Activated CD4-positive, alpha-beta T cell treated with anti-CD3 and anti-CD28 coated beads for 36 hours (primary cell): ENCODE results near the gene CHP2. TPM values are rescaled to one million over a fixed set of nuclear protein-coding genes. Genes with fewer than 3 reads are reported as not detected.
"Not testable (repeated sequence)": the region's sequence is repeated elsewhere in the genome, so short reads cannot be mapped to it uniquely, and the experiment has no call there.

Experiments used
- ATAC-seq: fragments of 200-7000 bp; cut with Tn5 transposase; one replicate; pipeline ENCODE4 v1.10.0; 2021; ENCODE audit warnings: mild to moderate bottlenecking, moderate library complexity
- CTCF ChIA-PET: fragments of 350-600 bp; sonication (Branson Sonifier 250); formaldehyde crosslinking; loops from one replicate; lab custom pipeline; 2021; ENCODE audit warnings: antibody characterized with exemption; lab: Charles Lee
- POLR2A ChIA-PET: fragments of 350-600 bp; sonication (Branson Sonifier 250); formaldehyde crosslinking; loops from one replicate; lab custom pipeline; 2021; ENCODE audit warnings: antibody characterized with exemption, inconsistent platforms; lab: Charles Lee
- DNase-seq: peaks from one replicate; pipeline ENCODE4 v3.0.0-alpha.2; 2020
- H3K27ac Mint-ChIP-seq: one replicate; pipeline ENCODE4 v1.8.0; 2021; ENCODE audit warnings: mixed read lengths
- H3K27me3 Mint-ChIP-seq: one replicate; pipeline ENCODE4 v1.8.0; 2021; ENCODE audit warnings: mixed read lengths
- H3K36me3 Mint-ChIP-seq: one replicate; pipeline ENCODE4 v1.8.0; 2021; ENCODE audit warnings: low read depth, mixed read lengths
- H3K4me1 Mint-ChIP-seq: one replicate; pipeline ENCODE4 v1.8.0; 2021; ENCODE audit warnings: mixed read lengths
- H3K4me3 Mint-ChIP-seq: one replicate; pipeline ENCODE4 v1.8.0; 2021; ENCODE audit warnings: mild to moderate bottlenecking, moderate library complexity, mixed read lengths
- H3K9me3 Mint-ChIP-seq: one replicate; pipeline ENCODE4 v1.8.0; 2021; ENCODE audit warnings: low read depth, mixed read lengths
- intact Hi-C, 2 experiments: fragments of 100-400 bp; cut with DNase I in 1 of 2; cut with micrococcal nuclease in 1 of 2; formaldehyde crosslinking; loops; one replicate each; pipeline versions ENCODE4 v1.14.2 to v1.15.1; 2022 to 2024; cut with DNase I, micrococcal nuclease
- total RNA-seq, 2 experiments: library from RNA; stranded (reverse); gene quantifications; one replicate each; pipeline ENCODE4 v1.2.3, GENCODE V29; 2021

The CHP2 gene
- not detected for total RNA-seq

- peaks cover 39% of the 10 kb centered on the region for H3K27me3 Mint-ChIP-seq
- no peak within 1 kb of the TSS for H3K27ac Mint-ChIP-seq
- CTCF ChIA-PET, result interaction anchor here (0.5 to 0.6 kb wide), 2 partner anchors 46 to 255 kb away, joined by 3 to 4 read pairs; no protein-coding TSS in a partner anchor
- H3K36me3 Mint-ChIP-seq, result no peaks in the 10 kb centered on the region
- no peaks in the 10 kb centered on the region for H3K4me1 Mint-ChIP-seq
- DNase-seq (peak; percentile 11), ATAC-seq (no peak)
- no peak within 1 kb of the TSS for H3K4me3 Mint-ChIP-seq
- POLR2A ChIA-PET, result no interaction called here
- H3K9me3 Mint-ChIP-seq, result no peaks in the 10 kb centered on the region
- intact Hi-C loops, result no loop called here
Observed at GRCh38 chr16:23754594-23755483, at the start of gene CHP2. Gene CHP2, plus strand, starts transcription at chr16:23755026. Its CDS starts 24 bp downstream, at chr16:23755050.

GRCh38 chr16:23705517-23705902 is 49.3 kb upstream of the CHP2 start:
- intact Hi-C loops, result no loop called here
- peaks cover 15% of the 10 kb centered on the region for H3K27me3 Mint-ChIP-seq
- no peak overlapping the region for H3K4me3 Mint-ChIP-seq
- no peak for ATAC-seq
- no peaks in the 10 kb centered on the region for H3K4me1 Mint-ChIP-seq
- H3K36me3 Mint-ChIP-seq, result no peaks in the 10 kb centered on the region
- POLR2A ChIA-PET, result no interaction called here
- H3K27ac Mint-ChIP-seq, result no peak overlapping the region
- CTCF ChIA-PET, result interaction anchor here (0.7 kb wide), 1 partner anchor 21 kb away, joined by 3 read pairs; no protein-coding TSS in a partner anchor
- H3K9me3 Mint-ChIP-seq, result peaks cover 13% of the 10 kb centered on the region
- no peak for DNase-seq

- intact Hi-C loops, result no loop called here
Observed at GRCh38 chr16:23706439-23706838, 48.4 kb upstream of the CHP2 start.

DNA sequence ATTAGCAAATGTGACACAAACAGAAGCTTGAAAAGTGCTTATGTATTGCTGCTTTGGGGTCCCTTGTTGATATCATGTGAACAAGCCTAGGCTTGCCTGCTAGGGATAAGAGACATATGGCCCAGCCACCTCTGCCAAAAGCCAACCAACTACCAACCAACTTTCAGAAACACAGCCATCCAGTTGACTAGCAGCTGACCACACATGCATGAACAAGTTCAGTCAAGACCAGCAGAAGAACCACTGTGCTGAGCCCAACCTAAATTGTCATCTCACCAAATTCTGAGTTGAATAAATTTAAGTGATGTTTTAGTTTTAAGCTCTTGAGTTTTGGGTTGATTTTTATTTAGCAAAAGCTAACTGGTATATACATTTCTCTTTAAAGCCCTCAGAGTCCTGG is 45.3 kb upstream of the CHP2 start:
- no peaks in the 10 kb centered on the region for H3K36me3 Mint-ChIP-seq
- no peak overlapping the region for H3K27ac Mint-ChIP-seq
- peaks cover 26% of the 10 kb centered on the region for H3K27me3 Mint-ChIP-seq
- intact Hi-C loops, result no loop called here
- peaks cover 10% of the 10 kb centered on the region for H3K9me3 Mint-ChIP-seq
- DNase-seq, result no peak
- ChIA-PET POLR2A (no interaction called here), CTCF (no interaction called here)
- no peak for ATAC-seq
- no peak overlapping the region for H3K4me3 Mint-ChIP-seq
- no peaks in the 10 kb centered on the region for H3K4me1 Mint-ChIP-seq

More at GRCh38 chr16:23706439-23706838, 48.4 kb upstream of the CHP2 start:
- Mint-ChIP-seq H3K27ac (no peak overlapping the region), H3K4me1 (no peaks in the 10 kb centered on the region), H3K27me3 (peaks cover 15% of the 10 kb centered on the region), H3K9me3 (peaks cover 13% of the 10 kb centered on the region), H3K36me3 (no peaks in the 10 kb centered on the region), H3K4me3 (no peak overlapping the region)
- no peak for ATAC-seq
- ChIA-PET POLR2A (no interaction called here), CTCF (interaction anchor here (0.5 kb wide), 1 partner anchor 778 kb away, joined by 3 read pairs; no protein-coding TSS in a partner anchor)
- no peak for DNase-seq

GRCh38 chr16:23710008-23710407 is 44.8 kb upstream of the CHP2 start:
- no peak overlapping the region for H3K27ac Mint-ChIP-seq
- H3K4me1 Mint-ChIP-seq, result no peaks in the 10 kb centered on the region
- ATAC-seq, result no peak
- DNase-seq, result no peak
- intact Hi-C loops, result no loop called here
- H3K4me3 Mint-ChIP-seq, result no peak overlapping the region
- H3K27me3 Mint-ChIP-seq, result peaks cover 30% of the 10 kb centered on the region
- ChIA-PET CTCF (no interaction called here), POLR2A (no interaction called here)
- peaks cover 10% of the 10 kb centered on the region for H3K9me3 Mint-ChIP-seq
- H3K36me3 Mint-ChIP-seq, result no peaks in the 10 kb centered on the region

GRCh38 chr16:23710504-23710903 is 44.3 kb upstream of the CHP2 start:
- Mint-ChIP-seq H3K4me3 (no peak overlapping the region), H3K27ac (no peak overlapping the region), H3K36me3 (no peaks in the 10 kb centered on the region), H3K9me3 (peaks cover 10% of the 10 kb centered on the region), H3K27me3 (peaks cover 28% of the 10 kb centered on the region), H3K4me1 (no peaks in the 10 kb centered on the region)
- DNase-seq, result no peak
- intact Hi-C loops, result no loop called here
- ATAC-seq, result no peak
- ChIA-PET CTCF (no interaction called here), POLR2A (no interaction called here)

DNA sequence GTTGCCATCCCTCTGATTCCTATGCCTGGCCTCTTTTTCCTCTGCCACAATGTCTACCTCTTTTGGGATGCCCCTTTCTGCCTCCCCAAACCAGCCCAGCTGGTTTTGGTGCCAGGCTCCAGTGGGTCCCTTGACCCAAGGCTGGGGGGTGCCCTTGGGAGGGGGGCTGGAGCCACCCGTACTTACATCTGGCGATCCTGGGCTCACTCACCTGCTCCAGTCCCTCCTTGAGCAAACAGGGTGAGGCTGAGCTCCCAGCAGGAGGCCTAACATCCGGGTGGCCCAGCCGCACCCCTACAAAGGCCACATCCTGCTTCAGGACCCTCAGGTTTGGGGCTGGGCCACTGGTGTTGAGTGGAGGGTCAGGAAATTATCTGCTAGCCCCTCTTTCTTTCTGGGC is 43.0 kb upstream of the CHP2 start:
- no peak overlapping the region for H3K27ac Mint-ChIP-seq
- no peak for ATAC-seq
- intact Hi-C loops, result no loop called here
- ChIA-PET CTCF (interaction anchor here (0.6 to 1.1 kb wide), 2 partner anchors 11 to 381 kb away, joined by 3 read pairs; no protein-coding TSS in a partner anchor), POLR2A (no interaction called here)
- H3K27me3 Mint-ChIP-seq, result peaks cover 28% of the 10 kb centered on the region
- DNase-seq, result no peak
- no peaks in the 10 kb centered on the region for H3K4me1 Mint-ChIP-seq
- H3K36me3 Mint-ChIP-seq, result no peaks in the 10 kb centered on the region
- H3K4me3 Mint-ChIP-seq, result no peak overlapping the region
- peaks cover 10% of the 10 kb centered on the region for H3K9me3 Mint-ChIP-seq

DNA sequence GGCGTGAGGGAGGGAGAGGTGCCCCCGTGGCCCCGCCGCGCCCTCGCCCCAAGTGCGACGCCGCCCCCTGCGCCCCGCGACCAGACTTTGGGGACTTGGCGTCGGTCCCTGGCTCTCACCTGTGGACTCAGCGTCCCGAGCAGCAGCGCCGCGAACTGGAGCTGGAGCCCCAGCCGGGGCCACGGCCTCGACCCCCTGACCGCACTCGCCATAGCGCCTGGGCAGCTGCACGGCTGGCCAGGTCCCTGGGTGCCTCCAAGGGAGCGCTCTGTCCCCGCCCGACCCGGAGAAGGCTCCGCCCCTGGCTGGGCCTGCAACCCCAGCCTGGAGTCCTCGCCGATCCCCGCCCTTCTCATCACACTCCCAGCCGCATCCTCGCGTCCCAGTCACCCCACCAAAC is 41.9 kb upstream of the CHP2 start, which contains the start of gene ERN2:
Gene ERN2 (minus strand): TSS at position 247 of the 400 bp plus-strand sequence. CDS start 35 bp downstream, at position 212.
- ChIA-PET CTCF (no interaction called here), POLR2A (no interaction called here)
- no peaks in the 10 kb centered on the region for H3K36me3 Mint-ChIP-seq
- DNase-seq (no peak), ATAC-seq (no peak)
- peaks cover 10% of the 10 kb centered on the region for H3K9me3 Mint-ChIP-seq
- H3K27me3 Mint-ChIP-seq, result peaks cover 34% of the 10 kb centered on the region
- H3K27ac Mint-ChIP-seq, result no peak within 1 kb of the TSS
- intact Hi-C loops, result no loop called here
- no peak within 1 kb of the TSS for H3K4me3 Mint-ChIP-seq
- H3K4me1 Mint-ChIP-seq, result no peaks in the 10 kb centered on the region

DNA sequence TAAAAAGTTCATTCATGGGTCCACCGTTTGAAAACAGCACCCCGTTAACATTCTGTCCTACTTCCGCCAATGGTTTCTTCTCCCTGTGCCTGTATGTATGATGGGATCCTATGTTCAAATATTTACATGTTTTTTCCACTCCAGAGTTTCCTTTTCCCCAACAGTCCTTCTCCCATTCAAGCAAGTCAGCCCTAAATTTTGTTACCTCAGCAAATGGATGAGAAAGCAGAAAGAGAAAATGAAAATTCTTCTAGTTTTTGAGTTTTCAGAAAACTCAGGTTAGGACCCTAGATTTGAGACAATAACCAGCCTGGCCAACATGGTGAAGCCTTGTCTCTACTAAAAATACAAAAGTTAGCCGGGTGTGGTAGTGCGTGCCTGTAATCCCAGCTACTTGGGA is 38.3 kb upstream of the CHP2 start:
- intact Hi-C loops, result no loop called here
- ATAC-seq (no peak), DNase-seq (no peak)
- Mint-ChIP-seq H3K36me3 (no peaks in the 10 kb centered on the region), H3K4me3 (no peak overlapping the region), H3K27ac (no peak overlapping the region), H3K4me1 (no peaks in the 10 kb centered on the region), H3K9me3 (no peaks in the 10 kb centered on the region), H3K27me3 (peaks cover 30% of the 10 kb centered on the region)
- CTCF ChIA-PET, result no interaction called here
- POLR2A ChIA-PET, result no interaction called here

GRCh38 chr16:23722613-23723240 is 32.1 kb upstream of the CHP2 start:
- H3K27me3 Mint-ChIP-seq, result peaks cover 19% of the 10 kb centered on the region
- H3K9me3 Mint-ChIP-seq, H3K4me3 Mint-ChIP-seq, ATAC-seq, POLR2A ChIA-PET, DNase-seq, H3K4me1 Mint-ChIP-seq, H3K27ac Mint-ChIP-seq, H3K36me3 Mint-ChIP-seq, intact Hi-C loops: not testable (repeated sequence)
- CTCF ChIA-PET, result interaction anchor here (0.6 kb wide), 1 partner anchor 891 kb away, joined by 3 read pairs; no protein-coding TSS in a partner anchor

DNA sequence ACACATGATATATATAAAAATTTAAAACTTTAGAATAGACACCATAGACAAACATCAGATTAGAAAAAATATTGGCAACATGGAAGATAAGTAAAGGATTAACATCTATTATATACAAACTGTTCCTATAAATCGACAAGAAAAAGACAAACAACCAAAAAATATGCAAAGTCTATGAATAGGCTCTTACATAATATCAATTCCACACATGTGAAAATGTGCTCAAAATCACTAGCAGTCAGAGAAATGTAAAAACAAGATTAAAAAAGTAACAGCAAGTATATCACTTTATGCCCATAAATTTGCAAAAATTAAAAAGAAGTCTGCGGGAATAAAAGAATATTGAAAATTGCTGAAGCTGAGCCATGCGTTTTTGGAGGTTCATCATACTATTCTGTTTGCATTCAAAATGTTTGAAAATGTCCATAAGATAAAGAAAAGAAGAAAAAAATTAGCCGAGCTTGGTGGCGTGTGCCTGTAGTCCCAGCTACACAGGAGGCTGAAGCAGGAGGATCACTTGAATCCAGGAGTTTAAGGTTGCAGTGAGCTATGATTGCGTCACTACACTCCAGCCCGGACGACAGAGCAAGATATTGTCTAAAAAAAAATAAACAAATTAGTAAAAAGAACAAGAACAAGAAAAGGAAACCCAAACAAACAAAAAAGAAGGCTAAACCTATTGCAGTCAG is 30.6 kb upstream of the CHP2 start:
- intact Hi-C loops, result no loop called here
- H3K27ac Mint-ChIP-seq, result no peak overlapping the region
- H3K9me3 Mint-ChIP-seq, result peaks cover 6% of the 10 kb centered on the region
- H3K4me1 Mint-ChIP-seq, result peaks cover 5% of the 10 kb centered on the region
- ChIA-PET CTCF (interaction anchor here (0.5 kb wide), 1 partner anchor 55 kb away, joined by 5 read pairs; no protein-coding TSS in a partner anchor), POLR2A (no interaction called here)
- ATAC-seq (no peak), DNase-seq (no peak)
- peaks cover 19% of the 10 kb centered on the region for H3K27me3 Mint-ChIP-seq
- H3K36me3 Mint-ChIP-seq, result no peaks in the 10 kb centered on the region
- no peak overlapping the region for H3K4me3 Mint-ChIP-seq
